Measurements from ENCODE around the gene AGBL1. TPM values are rescaled to one million over a fixed set of nuclear protein-coding genes. Genes with fewer than 3 reads are reported as not detected.
A peak's percentile ranks its signal among the peaks of the same experiment; 100 is the strongest.

AGBL1 gene
- total and polyA plus RNA-seq, 2 donors = 1.5 TPM; not detected in 1

- no peak for DNase-seq (ENCODE audit: extremely low spot score)
- H3K36me3 ChIP-seq (ENCODE audit: insufficient read depth) = no peaks in the 10 kb centered on the region
- WGBS = 84% methylated on average over 3 of the region's 3 CpGs
- H3K4me1 ChIP-seq (ENCODE audit: insufficient read depth) = no peaks in the 10 kb centered on the region
- no peak overlapping the region for H3K27ac ChIP-seq (ENCODE audit: low read depth)
- no peak overlapping the region for H3K4me3 ChIP-seq (ENCODE audit: low read depth, low read length)
Observed at GRCh38 chr15:86802244-86802643, 722.6 kb downstream of the AGBL1 start.

DNA sequence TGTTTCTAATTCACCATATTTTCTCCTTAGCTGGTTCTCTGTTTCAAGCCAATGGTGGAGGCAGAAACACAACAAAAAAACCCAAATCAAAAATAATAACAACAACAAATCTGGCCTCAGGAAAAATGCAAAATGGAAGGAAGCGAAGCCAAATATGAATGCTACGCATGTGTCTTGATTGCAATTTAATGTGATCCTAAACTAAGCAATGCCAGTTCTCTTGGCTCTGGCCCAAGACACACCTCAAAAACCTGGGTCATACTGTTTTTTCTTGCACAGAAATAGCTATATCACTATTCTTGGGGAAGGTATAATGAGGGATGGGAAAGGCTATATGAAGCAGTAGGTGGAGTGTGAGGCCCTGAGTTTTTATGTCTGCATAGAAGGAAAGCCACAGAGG, 724.7 kb downstream of the AGBL1 start:
- Histone ChIP-seq H3K4me1 (ENCODE audit: insufficient read depth) (no peaks in the 10 kb centered on the region), H3K4me3 (ENCODE audit: low read depth, low read length) (no peak overlapping the region), H3K27ac (ENCODE audit: low read depth) (no peak overlapping the region), H3K36me3 (ENCODE audit: insufficient read depth) (no peaks in the 10 kb centered on the region)
- WGBS = 93% methylated on average over 2 of the region's 2 CpGs
- DNase-seq (ENCODE audit: extremely low spot score) = no peak

- DNase-seq (ENCODE audit: extremely low spot score) = no peak
- no peak overlapping the region for H3K27ac ChIP-seq (ENCODE audit: low read depth)
- no peaks in the 10 kb centered on the region for H3K36me3 ChIP-seq (ENCODE audit: insufficient read depth)
- H3K4me3 ChIP-seq (ENCODE audit: low read depth, low read length) = no peak overlapping the region
- H3K4me1 ChIP-seq (ENCODE audit: insufficient read depth) = no peaks in the 10 kb centered on the region
Observed at GRCh38 chr15:86810329-86810728, 730.7 kb downstream of the AGBL1 start.

DNA sequence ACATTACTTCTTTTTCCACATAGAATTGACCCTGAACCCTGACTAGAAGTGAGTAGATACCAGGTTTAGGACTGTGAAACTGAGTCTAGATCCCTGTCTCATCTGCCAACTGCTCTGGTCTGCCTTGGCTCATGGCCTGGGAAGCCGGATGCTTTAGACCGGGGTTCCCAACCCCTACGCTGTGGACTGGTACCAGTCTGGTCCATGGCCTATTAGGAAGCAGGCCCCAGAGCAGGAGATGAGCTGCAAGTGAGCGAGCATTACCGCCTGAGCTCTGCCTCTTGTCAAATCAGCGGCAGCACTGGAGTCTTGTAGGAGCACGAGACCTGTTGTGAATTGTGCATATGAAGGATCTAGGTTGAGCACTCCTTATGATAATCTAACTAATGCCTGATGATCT, 734.2 kb downstream of the AGBL1 start:
- 95% methylated on average over 7 of the region's 7 CpGs for WGBS
- Histone ChIP-seq H3K4me1 (ENCODE audit: insufficient read depth) (no peaks in the 10 kb centered on the region), H3K36me3 (ENCODE audit: insufficient read depth) (no peaks in the 10 kb centered on the region), H3K27ac (ENCODE audit: low read depth) (no peak overlapping the region), H3K4me3 (ENCODE audit: low read depth, low read length) (no peak overlapping the region)
- no peak for DNase-seq (ENCODE audit: extremely low spot score)

DNA sequence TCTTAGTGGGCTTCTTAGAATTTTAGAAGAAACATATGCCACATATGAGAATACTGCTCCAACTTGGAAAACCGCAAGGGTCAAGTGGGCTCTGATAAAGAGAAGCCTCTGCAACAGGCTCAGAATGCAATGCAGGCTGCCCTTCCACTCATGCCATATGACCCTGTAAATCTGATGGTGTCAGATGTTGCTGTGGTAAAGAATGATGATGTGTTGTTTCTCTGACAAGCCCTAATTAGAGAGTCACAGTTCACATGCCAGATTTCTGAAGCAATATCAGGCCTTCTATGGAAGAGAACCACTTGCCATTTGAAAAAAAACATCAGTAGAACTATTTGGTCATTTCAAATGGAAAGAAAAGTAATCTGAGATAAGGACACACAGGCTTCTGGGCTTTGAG, 749.6 kb downstream of the AGBL1 start:
- 72% methylated on average over 1 of the region's 1 CpG for WGBS
- Histone ChIP-seq H3K36me3 (ENCODE audit: insufficient read depth) (no peaks in the 10 kb centered on the region), H3K4me1 (ENCODE audit: insufficient read depth) (no peaks in the 10 kb centered on the region), H3K27ac (ENCODE audit: low read depth) (no peak overlapping the region), H3K4me3 (ENCODE audit: low read depth, low read length) (no peak overlapping the region)
- DNase-seq (ENCODE audit: extremely low spot score) = no peak

DNA sequence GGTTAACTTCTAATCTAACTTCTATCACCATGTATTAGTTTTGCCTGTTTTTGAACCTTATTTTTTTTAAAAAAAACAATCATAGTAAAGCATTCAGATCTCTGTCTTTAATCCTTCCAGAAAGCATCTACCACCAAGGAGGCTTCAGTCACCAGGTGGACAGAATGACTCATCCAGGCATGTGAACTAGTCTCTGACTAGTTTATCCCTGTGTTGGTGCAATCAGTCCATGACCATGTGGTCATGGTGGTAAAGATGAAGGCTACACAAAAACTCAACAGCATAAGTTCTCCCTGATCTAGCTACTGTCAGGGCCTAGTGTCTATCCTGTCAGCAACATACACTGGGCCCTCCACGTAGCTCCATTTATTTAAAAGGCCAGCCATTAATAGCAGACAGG, 750.6 kb downstream of the AGBL1 start:
- H3K36me3 ChIP-seq (ENCODE audit: insufficient read depth) = no peaks in the 10 kb centered on the region
- 93% methylated on average over 1 of the region's 1 CpG for WGBS
- no peak overlapping the region for H3K4me3 ChIP-seq (ENCODE audit: low read depth, low read length)
- H3K4me1 ChIP-seq (ENCODE audit: insufficient read depth) = no peaks in the 10 kb centered on the region
- H3K27ac ChIP-seq (ENCODE audit: low read depth) = no peak overlapping the region
- no peak for DNase-seq (ENCODE audit: extremely low spot score)

- H3K4me3 ChIP-seq (ENCODE audit: low read depth, low read length) = no peak overlapping the region
- DNase-seq (ENCODE audit: extremely low spot score) = no peak
- no peaks in the 10 kb centered on the region for H3K36me3 ChIP-seq (ENCODE audit: insufficient read depth)
- H3K4me1 ChIP-seq (ENCODE audit: insufficient read depth) = no peaks in the 10 kb centered on the region
- no peak overlapping the region for H3K27ac ChIP-seq (ENCODE audit: low read depth)
- WGBS = 82% methylated on average over 2 of the region's 2 CpGs
Observed at GRCh38 chr15:86833595-86833994, 753.9 kb downstream of the AGBL1 start.

DNA sequence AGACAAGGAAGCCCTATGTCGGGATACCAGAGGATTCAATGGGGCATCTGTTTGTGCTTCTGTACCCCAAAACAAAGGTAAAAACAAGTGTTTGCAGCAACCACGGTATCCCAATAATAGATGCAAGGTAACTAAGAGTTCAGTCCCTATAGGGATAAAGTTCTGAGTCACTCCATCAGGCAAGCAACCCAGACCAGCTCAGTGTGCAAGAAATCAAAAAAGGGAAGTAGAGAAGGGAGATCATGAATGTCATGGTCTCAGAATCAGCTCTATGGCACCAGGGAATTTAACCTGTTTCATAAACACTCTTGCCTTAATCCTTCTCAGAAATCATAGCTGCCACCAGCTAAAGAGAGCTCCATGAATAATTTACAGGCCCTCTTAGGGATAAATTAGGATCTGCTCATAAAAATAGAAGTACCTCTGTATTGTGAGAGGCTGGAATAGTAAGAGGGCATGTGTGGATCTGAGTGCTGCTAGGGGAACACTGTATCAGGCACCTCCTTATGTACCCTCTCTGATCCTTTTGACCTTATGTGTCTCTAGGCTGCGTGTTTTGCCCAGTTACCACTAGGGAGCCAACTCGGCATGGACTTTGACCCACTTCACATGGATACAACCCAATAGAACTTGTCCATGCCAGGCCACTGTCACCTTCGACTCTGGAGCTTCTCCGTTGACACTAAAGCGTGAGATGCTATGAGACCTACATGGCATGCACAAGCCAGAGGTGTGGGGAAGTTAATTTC, 754.6 kb downstream of the AGBL1 start:
- Histone ChIP-seq H3K36me3 (ENCODE audit: insufficient read depth) (no peaks in the 10 kb centered on the region), H3K4me1 (ENCODE audit: insufficient read depth) (no peaks in the 10 kb centered on the region), H3K4me3 (ENCODE audit: low read depth, low read length) (no peak overlapping the region), H3K27ac (ENCODE audit: low read depth) (no peak overlapping the region)
- WGBS = 82% methylated on average over 7 of the region's 7 CpGs
- DNase-seq (ENCODE audit: extremely low spot score) = no peak

DNA sequence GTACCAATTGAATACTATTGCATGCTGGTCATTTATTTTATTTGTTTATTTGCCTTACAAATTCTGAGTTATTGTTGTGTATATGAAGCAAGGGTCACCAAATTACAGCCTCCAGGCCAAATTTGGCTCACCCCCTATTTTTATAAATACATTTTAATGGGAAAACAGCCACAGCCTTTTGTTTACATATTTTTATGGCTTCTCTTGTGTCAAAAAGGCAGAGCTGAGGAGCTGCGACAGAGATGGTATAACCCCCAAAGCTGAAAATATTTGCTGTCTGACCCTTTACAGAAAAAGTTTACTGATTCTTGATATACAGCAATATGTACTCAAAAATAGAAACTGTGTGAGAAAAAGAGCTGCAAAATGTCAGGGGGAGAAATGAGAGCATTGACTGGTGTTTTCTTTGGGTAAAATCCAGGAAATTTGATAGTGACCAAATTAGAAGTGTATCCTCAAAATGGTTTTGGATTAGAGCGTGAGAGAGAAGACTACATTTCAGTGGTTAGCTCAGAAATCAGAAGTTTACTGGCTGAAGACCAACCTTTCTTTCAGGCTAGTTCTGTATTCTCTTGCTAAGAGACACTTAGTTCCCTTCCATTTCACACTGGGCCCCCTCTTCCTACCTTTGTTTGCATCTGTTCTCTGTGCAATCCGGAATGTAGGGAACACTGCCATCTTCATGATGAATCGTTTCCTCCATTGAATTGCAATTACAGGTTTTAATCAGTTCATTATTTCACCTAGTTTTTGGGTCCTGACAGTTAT, 757.8 kb downstream of the AGBL1 start:
- no peaks in the 10 kb centered on the region for H3K36me3 ChIP-seq (ENCODE audit: insufficient read depth)
- H3K4me1 ChIP-seq (ENCODE audit: insufficient read depth) = no peaks in the 10 kb centered on the region
- DNase-seq (ENCODE audit: extremely low spot score) = peak; percentile 11
- WGBS = 23% methylated on average over 4 of the region's 4 CpGs
- H3K27ac ChIP-seq (ENCODE audit: low read depth) = no peak overlapping the region
- H3K4me3 ChIP-seq (ENCODE audit: low read depth, low read length) = no peak overlapping the region

DNA sequence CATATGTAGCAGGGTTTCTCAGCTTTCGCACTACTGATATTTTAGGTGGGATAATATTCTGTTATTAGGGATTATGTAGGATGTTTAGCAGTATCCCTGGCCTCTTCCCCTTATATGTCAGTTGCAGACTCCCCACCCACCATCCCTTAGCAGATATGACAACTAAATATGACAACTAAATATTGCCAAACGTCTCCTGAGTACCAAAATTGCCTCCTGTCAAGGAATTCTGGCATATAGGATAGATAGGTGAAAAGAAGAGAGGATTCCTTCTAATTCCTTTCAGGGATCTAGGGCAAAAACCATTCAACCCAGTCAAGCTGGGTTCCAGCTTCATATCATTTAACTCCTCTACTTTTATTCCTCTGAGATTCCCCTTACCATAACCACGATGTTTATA, 759.8 kb downstream of the AGBL1 start:
- Histone ChIP-seq H3K27ac (ENCODE audit: low read depth) (no peak overlapping the region), H3K4me1 (ENCODE audit: insufficient read depth) (no peaks in the 10 kb centered on the region), H3K36me3 (ENCODE audit: insufficient read depth) (no peaks in the 10 kb centered on the region), H3K4me3 (ENCODE audit: low read depth, low read length) (no peak overlapping the region)
- no peak for DNase-seq (ENCODE audit: extremely low spot score)
- WGBS = 87% methylated on average over 3 of the region's 3 CpGs

- DNase-seq (ENCODE audit: extremely low spot score) = no peak
- no peaks in the 10 kb centered on the region for H3K4me1 ChIP-seq (ENCODE audit: insufficient read depth)
- no peaks in the 10 kb centered on the region for H3K36me3 ChIP-seq (ENCODE audit: insufficient read depth)
- WGBS = 44% methylated on average over 2 of the region's 2 CpGs
- no peak overlapping the region for H3K4me3 ChIP-seq (ENCODE audit: low read depth, low read length)
- H3K27ac ChIP-seq (ENCODE audit: low read depth) = no peak overlapping the region
Observed at GRCh38 chr15:86840996-86841395, 761.3 kb downstream of the AGBL1 start.

DNA sequence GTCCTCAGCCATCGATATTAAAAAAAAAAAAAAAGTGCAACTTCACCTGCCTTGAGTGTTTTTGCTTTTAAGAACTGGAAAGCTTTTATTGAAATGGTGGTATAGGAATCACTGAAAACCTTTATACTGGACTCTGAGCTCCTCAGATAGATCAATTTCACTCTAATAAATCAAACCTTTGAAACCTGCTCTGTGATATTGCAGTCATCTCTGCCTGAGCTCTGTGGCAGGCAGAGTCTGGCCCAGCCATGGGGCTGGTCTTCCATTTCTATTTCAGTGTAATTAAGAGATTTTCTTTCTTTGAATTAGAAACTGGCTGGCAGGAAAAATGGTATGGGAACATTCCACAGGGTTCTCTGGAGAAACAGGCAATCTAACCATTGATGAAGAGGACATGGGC, 762.5 kb downstream of the AGBL1 start:
- H3K4me3 ChIP-seq (ENCODE audit: low read depth, low read length) = no peak overlapping the region
- 92% methylated on average over 1 of the region's 1 CpG for WGBS
- H3K36me3 ChIP-seq (ENCODE audit: insufficient read depth) = no peaks in the 10 kb centered on the region
- no peak for DNase-seq (ENCODE audit: extremely low spot score)
- no peaks in the 10 kb centered on the region for H3K4me1 ChIP-seq (ENCODE audit: insufficient read depth)
- no peak overlapping the region for H3K27ac ChIP-seq (ENCODE audit: low read depth)

DNA sequence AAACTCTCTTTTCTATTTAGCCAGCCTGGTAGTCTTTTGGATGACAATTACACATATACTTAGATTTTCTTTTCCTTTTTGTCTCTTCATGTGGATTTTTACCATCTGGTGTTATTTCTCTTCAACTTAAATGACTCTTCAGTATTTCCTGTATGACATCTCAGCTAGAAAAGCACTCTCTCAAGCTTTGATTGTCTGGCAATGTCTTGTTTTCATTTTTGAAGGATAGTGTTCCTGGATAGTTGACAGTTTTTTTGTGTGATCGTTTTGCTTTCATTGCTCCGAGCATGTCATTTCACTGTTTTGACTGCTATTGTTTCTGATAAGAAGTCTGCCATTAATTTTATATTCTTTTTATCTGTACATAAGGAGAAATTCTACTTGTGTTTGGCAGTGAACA, 766.4 kb downstream of the AGBL1 start:
- WGBS = 86% methylated on average over 2 of the region's 2 CpGs
- Histone ChIP-seq H3K27ac (ENCODE audit: low read depth) (no peak overlapping the region), H3K36me3 (ENCODE audit: insufficient read depth) (no peaks in the 10 kb centered on the region), H3K4me1 (ENCODE audit: insufficient read depth) (no peaks in the 10 kb centered on the region), H3K4me3 (ENCODE audit: low read depth, low read length) (no peak overlapping the region)
- DNase-seq (ENCODE audit: extremely low spot score) = no peak

- Histone ChIP-seq H3K27ac (ENCODE audit: low read depth) (no peak overlapping the region), H3K4me3 (ENCODE audit: low read depth, low read length) (no peak overlapping the region), H3K4me1 (ENCODE audit: insufficient read depth) (no peaks in the 10 kb centered on the region), H3K36me3 (ENCODE audit: insufficient read depth) (no peaks in the 10 kb centered on the region)
- DNase-seq (ENCODE audit: extremely low spot score) = no peak
- 95% methylated on average over 5 of the region's 5 CpGs for WGBS
Observed at GRCh38 chr15:86849136-86849535, 769.5 kb downstream of the AGBL1 start.

Data from urinary bladder (tissue), 4 donors.